ENCODE measurements around the gene IGFN1. TPM values are rescaled to one million over a fixed set of nuclear protein-coding genes. Genes with fewer than 3 reads are reported as not detected.

Gene IGFN1
- total RNA-seq (2014; rRNA removed; shearing (Covaris generic)) = 29.1 and 47.0 TPM in 2 replicates

- in situ Hi-C loops (cut with HindIII; ENCODE audit: low sequenced_read_pairs) = no loop called here
- peak; percentile 54 for DNase-seq (ENCODE audit: low spot score)
Measured at GRCh38 chr1:201190624-201191051, at the start of gene IGFN1. TSS of gene IGFN1 (plus strand) at chr1:201190824. CDS start at chr1:201193294, 2,470 bp downstream.

DNA sequence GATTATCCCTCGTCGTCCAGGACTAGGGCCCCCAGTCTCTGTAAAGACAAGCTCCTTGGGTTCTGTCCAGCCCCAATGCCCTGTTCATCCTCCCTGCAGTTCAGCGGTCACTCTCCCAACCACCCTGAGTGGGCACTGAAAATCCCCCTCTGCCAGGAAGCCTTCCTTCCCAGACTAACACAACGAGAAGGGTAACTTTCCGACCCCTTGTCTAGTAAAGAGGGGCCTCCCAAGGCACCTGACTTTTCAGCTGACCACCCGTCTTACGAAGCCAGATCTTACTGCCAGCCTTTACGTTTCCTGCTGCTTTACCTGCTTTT is 49.7 kb upstream of the IGFN1 start:
- in situ Hi-C loops (cut with HindIII; ENCODE audit: low sequenced_read_pairs) = no loop called here
- no peak for DNase-seq (ENCODE audit: low spot score)

GRCh38 chr1:201141418-201141817 is 49.2 kb upstream of the IGFN1 start:
- in situ Hi-C loops (cut with HindIII; ENCODE audit: low sequenced_read_pairs) = no loop called here

GRCh38 chr1:201142011-201142848 is 48.4 kb upstream of the IGFN1 start:
- in situ Hi-C loops (cut with HindIII; ENCODE audit: low sequenced_read_pairs) = no loop called here
- DNase-seq (ENCODE audit: low spot score) = no peak

More at GRCh38 chr1:201141418-201141817, 49.2 kb upstream of the IGFN1 start:
- no peak for DNase-seq (ENCODE audit: low spot score)

DNA sequence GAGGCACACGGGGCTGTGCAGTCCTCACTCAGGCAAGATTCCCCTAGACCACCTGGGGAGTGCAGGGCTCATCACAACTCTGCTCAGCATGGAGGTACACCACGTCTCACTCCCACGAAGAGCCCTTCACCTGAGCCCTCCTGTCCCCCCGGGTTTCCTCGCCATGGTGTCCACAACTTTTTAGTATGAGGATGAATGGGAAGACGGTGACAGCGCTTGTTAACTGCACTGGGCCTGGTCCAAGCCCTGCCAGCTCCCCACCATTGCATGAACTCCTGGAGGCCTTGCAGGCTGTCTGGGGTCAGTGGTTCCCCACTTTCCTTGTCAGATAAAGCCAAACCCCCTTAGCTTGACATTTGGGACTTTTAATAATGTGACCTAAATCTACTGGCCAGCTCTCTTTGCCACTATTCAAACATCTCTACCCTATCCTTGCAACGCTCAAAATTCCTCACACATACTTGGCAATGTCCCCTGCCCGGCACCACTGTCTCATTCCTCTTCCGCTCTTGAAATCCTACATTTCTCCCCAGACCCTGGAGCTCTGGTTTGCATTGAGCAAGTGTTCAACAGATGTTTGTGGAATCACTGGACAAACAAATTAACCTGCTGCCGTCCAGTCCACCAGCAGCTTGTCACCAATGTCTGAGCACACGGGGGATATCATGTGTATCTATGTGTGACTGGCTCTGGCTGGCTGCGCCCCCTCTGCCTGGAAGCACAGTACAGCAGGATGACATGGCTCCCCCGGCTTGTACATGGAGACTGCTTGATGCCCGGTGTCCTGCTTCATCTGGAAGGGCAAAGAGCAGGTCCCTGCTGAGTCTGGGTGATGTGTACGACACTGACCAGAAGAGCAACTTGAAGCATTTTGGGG is 47.5 kb upstream of the IGFN1 start:
- in situ Hi-C loops (cut with HindIII; ENCODE audit: low sequenced_read_pairs) = no loop called here

DNA sequence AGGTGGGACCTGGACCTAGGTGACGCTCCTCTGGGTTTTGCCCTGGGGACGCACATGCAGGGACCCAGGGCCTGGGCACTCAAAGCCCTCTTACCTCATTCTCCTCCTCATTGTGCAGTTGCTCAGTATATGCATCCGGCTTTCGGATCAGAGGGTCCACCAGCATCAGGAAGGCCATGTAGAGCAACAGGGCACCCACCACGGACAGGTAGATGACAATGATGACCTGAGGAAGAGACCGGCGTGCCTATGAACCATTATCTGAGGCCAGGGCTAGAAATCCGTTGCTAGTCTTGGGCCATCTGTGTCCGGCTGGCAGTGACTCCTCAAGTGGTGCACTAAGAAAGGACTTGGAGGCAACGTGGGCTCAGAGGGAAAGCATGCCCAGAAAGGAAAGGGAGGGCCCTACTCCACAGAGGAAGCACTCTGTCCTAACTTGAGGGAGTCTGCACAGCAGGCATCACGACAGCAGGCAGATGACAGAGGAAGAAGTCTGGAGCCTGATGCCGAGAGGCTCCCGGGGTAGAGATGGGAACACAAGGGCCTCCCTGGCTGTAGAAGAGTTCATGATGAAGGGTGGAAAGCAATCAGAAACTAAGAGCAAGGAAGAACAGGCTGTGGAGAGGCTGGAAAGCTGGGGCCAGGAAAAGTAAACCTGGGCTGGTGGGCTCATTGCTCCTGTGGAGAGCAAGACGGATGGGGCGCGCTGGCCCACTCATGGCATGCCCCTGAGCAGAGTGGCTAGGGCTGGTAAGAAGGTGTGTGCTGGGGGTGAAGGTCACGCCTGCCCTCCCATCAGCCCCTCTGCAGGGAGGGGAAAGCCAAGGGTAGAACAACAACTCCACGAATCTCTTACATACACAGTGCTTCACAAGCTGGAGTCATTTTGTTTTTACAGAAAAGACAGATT is 46.6 kb upstream of the IGFN1 start:
- DNase-seq (ENCODE audit: low spot score) = no peak
- in situ Hi-C loops (cut with HindIII; ENCODE audit: low sequenced_read_pairs) = no loop called here

More for the DNA sequence above, 47.5 kb upstream of the IGFN1 start:
- no peak for DNase-seq (ENCODE audit: low spot score)

DNA sequence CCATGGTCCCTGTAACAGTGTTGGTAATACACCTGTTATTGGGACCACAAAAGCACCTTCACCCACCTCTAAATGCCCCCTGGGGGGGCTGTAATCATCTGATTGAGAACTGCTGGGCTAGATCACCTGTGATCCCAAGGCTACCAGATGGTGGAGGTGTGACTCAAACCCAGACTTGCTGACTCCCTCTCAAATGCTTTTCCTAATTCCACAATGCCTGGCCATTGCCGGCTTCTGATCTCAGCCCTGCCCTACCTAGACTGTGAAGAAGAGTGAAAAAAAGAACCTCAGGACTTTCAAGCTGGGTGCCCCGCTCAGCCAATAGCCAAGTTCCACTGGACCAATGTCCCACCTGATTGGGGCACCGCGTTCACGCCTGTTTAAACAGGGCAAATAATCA is 45.9 kb upstream of the IGFN1 start:
- no peak for DNase-seq (ENCODE audit: low spot score)
- in situ Hi-C loops (cut with HindIII; ENCODE audit: low sequenced_read_pairs) = no loop called here

DNA sequence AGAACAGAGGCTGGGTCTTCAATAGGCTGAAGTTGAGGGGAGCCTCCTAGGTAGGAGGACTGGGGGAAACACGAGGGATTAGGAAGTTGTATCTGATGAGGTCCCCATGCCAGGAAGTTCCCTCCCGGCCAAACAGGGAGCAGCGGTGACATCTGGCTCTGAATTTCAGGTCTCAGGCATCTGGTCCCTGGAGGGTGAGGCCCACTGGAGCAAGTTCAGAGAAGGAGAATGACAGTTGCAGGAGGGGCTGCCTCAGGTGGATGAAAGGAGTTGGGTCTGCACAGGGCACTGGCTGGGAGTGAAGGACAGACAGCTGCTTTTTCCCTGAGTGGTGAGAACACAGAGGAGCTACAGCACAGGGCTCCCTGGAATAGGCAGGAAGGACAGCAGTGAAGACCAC is 45.5 kb upstream of the IGFN1 start:
- in situ Hi-C loops (cut with HindIII; ENCODE audit: low sequenced_read_pairs) = no loop called here
- no peak for DNase-seq (ENCODE audit: low spot score)

- DNase-seq (ENCODE audit: low spot score) = no peak
- in situ Hi-C loops (cut with HindIII; ENCODE audit: low sequenced_read_pairs) = no loop called here
Measured at GRCh38 chr1:201145816-201146215, 44.8 kb upstream of the IGFN1 start.

- in situ Hi-C loops (cut with HindIII; ENCODE audit: low sequenced_read_pairs) = no loop called here
- DNase-seq (ENCODE audit: low spot score) = no peak
Measured at GRCh38 chr1:201146626-201147390, 43.8 kb upstream of the IGFN1 start.

DNA sequence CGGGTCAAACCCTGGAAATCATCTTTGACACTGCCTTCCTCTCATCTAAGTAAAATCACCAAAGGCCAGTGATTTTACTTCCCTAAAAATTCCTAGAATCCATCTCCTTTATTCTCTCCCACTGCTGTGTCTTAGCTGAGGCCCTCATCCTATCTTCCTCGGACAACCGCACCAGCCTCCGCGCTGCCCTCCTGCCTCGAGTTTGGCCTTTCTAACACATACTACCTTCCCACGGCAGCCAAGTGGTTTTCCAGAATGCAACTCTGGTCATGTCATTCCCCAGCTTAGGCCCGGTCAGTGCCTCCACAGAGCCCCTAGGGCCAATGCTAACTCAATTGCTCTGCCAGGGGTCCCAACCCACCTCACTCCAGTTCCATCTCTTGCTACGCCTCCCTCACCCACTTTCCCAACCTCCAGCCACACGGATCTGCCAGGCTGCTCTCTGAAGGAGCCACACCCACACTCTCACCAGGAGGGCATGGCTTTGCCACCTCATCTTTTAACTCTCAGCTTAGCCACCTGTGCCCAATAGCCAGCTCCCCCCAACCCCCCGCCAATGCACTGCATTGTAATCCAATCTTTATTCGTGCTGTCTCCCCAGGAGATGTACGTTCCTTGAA is 43.1 kb upstream of the IGFN1 start:
- in situ Hi-C loops (cut with HindIII; ENCODE audit: low sequenced_read_pairs) = no loop called here
- no peak for DNase-seq (ENCODE audit: low spot score)

- peak; percentile 44 for DNase-seq (ENCODE audit: low spot score)
- in situ Hi-C loops (cut with HindIII; ENCODE audit: low sequenced_read_pairs) = no loop called here
Measured at GRCh38 chr1:201149400-201149799, 41.2 kb upstream of the IGFN1 start.

DNA sequence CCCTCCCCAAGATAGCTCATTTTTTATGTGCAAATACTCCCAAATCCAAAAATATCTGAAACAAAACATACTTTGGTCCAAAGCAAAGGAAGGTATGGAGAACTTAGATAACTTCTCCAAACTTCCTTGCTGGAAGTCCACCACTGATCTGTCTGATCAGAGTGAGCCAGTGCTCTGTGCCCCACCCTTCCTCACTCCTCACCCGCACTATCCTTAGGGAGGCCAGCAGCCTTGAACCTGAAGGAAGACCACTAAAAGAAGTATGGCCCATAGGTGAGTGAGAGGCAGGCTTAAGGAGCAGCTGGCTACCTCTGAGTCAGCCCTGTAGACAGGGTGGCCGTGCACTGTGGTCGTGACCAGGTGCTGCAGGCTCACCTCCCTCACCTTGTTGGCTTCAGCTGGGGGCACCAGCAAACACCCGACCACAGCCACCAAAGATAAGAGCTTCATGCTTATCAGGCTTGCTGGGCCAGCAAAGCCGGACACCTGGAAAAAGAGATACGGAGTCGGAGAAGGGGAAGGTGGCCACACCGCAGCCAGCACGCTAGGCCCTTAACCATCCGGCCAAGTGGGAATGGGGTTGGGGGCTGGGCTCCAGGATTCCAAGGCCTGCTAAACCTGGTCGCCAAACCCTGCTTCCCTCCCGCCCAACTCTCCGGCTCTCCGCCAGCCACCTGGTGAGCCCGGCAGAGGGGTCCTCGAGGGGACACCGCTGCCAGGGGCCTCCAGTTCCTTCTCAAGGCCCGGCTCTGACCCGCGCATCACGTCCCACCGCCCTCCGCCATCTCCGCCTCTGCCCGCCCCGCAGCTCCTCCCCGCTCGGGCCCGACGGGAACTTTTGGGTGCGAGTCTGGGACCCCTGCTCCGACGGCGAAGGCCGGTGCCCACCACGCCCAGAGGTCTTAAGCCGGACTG is 36.9 kb upstream of the IGFN1 start:
- DNase-seq (ENCODE audit: low spot score) = peak; percentile 40
- in situ Hi-C loops (cut with HindIII; ENCODE audit: low sequenced_read_pairs) = no loop called here

DNA sequence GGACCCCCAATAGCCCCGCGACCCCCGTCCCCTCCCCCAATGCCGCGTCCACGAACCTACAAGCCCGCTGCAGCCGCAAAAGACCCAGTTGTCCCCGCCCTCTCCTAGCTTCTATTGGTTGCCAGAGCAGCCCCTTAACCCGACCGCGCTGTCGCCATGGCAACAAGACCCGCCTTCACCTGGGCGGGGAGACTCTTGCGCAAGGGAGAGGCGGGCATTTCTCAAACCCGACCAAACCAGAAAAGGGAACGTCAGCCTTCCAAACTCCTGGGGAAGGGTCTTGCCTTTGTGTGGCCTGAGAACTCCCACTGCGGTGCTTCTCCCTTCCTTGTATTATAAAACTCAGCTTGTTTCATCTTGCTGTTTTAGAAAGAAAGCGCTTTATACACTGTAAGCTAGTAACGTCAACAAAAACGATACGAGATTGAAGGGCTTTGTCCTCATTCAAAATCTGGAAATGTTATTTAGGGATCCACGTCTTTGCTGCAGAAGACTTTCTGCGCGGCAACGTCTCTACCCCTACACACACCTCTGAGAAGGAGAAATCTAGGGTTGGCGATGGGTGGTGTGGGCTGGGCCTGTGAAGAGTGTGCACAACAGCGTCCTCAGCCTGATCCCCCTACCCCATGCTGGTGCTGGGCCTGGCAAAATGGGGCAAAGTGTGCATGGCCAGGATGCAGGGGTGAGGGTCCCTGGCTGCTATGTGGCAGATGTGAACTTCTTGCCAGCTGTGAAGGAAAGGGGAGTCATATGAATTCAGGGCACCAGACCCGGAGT is 36.0 kb upstream of the IGFN1 start, which contains the start of gene TMEM9:
Gene TMEM9, minus strand, starts transcription at position 86 of the 777 bp plus-strand sequence. CDS start 551 bp downstream, outside the sequence.
- in situ Hi-C loops (cut with HindIII; ENCODE audit: low sequenced_read_pairs) = no loop called here
- peak; percentile 98 for DNase-seq (ENCODE audit: low spot score)

- DNase-seq (ENCODE audit: low spot score) = no peak
- in situ Hi-C loops (cut with HindIII; ENCODE audit: low sequenced_read_pairs) = no loop called here
Measured at GRCh38 chr1:201155354-201155753, 35.3 kb upstream of the IGFN1 start.

DNA sequence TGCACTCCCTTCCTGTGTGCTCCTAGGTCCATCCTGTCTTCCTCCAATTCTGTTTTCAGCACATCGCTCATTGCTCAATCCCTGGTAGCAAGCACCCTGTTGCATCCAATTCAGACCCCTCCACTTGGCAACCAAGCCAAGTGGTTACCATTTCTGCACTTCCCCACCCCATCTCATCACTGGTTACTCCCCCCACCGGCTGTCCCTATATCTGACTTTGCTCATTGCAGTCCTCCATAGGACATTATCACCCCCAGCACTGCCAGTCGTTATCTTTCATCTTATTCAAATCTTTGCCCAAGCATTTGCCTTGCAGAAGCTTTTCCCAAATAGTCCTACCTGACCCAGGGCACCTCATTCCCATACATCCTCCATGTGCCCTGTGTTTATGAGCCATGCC is 34.3 kb upstream of the IGFN1 start:
- in situ Hi-C loops (cut with HindIII; ENCODE audit: low sequenced_read_pairs) = no loop called here
- no peak for DNase-seq (ENCODE audit: low spot score)
